H1 (cell line): ENCODE data around the gene PHRF1. TPM values are rescaled to one million over a fixed set of nuclear protein-coding genes. Genes with fewer than 3 reads are reported as not detected.

Source experiments
- CTCF ChIA-PET: fragments of 300-600 bp; sonication (Branson Sonifier 250); formaldehyde crosslinking; loops from one replicate; lab custom pipeline; 2021; ENCODE audit not compliant: partially characterized antibody; lab: Charles Lee
- POLR2A ChIA-PET: fragments of 300-600 bp; sonication (Branson Sonifier 250); formaldehyde crosslinking; loops from one replicate; lab custom pipeline; 2021; ENCODE audit warnings: inconsistent platforms; ENCODE audit not compliant: partially characterized antibody; lab: Charles Lee
- DNase-seq, 2 experiments: peaks; one replicate each; pipeline versions ENCODE4 v3.0.0 to v3.0.0-alpha.2; 2010 to 2022; ENCODE audit warnings: low spot score in 2 of 2, low read depth in 1 of 2, mixed read lengths in 1 of 2
- FAIRE-seq: peaks from 2 replicates; lab custom pipeline; 2011; peaks lifted over from hg19 to GRCh38; lab: Jason Lieb, UNC
- H2AFZ ChIP-seq: 2 replicates; pipeline ENCODE4 v1.8.1; 2012; ENCODE audit warnings: low read length, inconsistent platforms
- H2AK5ac ChIP-seq: 2 replicates; pipeline ENCODE4 v1.6.1; 2013; ENCODE audit warnings: low read depth, low read length
- H2BK120ac ChIP-seq: replicated peaks from 2 replicates; pipeline ENCODE3; 2013; ENCODE audit warnings: low read depth, low read length, inconsistent platforms
- H2BK12ac ChIP-seq: 2 replicates; pipeline ENCODE4 v1.6.1; 2013; ENCODE audit warnings: low read depth, low read length
- H2BK15ac ChIP-seq: 2 replicates; pipeline ENCODE4 v1.6.1; 2013; ENCODE audit warnings: low read length
- H2BK20ac ChIP-seq: 2 replicates; pipeline ENCODE4 v1.6.1; 2013; ENCODE audit warnings: low read length
- H2BK5ac ChIP-seq: 2 replicates; pipeline ENCODE4 v1.6.1; 2013; ENCODE audit warnings: low read depth, low read length
- H3K14ac ChIP-seq: 2 replicates; pipeline ENCODE4 v1.6.1; 2013; ENCODE audit warnings: inconsistent platforms; ENCODE audit not compliant: insufficient read length
- H3K18ac ChIP-seq: 2 replicates; pipeline ENCODE4 v1.6.1; 2013; ENCODE audit warnings: low read length; ENCODE audit errors: extremely low read depth
- H3K23ac ChIP-seq: 2 replicates; pipeline ENCODE4 v1.6.1; 2013; ENCODE audit warnings: inconsistent platforms; ENCODE audit not compliant: insufficient read length
- H3K23me2 ChIP-seq: 2 replicates; pipeline ENCODE4 v1.6.1; 2013; ENCODE audit warnings: low read depth, low read length
- H3K27ac ChIP-seq: 2 replicates; pipeline ENCODE4 v1.6.1; 2011; ENCODE audit warnings: low read depth, low read length, inconsistent platforms
- H3K27me3 ChIP-seq, 4 experiments: replicated peaks in 1 of 4; 1 replicate in 1 of 4; 2 replicates in 3 of 4; pipeline versions ENCODE4 v1.6.1 to v1.8.1; 2011 to 2013; ENCODE audit warnings: low read length in 3 of 4, mild to moderate bottlenecking in 3 of 4, inconsistent platforms in 2 of 4, mixed read lengths in 2 of 4, moderate library complexity in 1 of 4; ENCODE audit not compliant: control insufficient read depth in 3 of 4, insufficient read depth in 3 of 4; ENCODE audit errors: extremely low read depth in 1 of 4
- H3K36me3 ChIP-seq, 4 experiments: 2 replicates each; pipeline versions ENCODE4 v1.6.1 to v1.8.1; 2011 to 2013; ENCODE audit warnings: mild to moderate bottlenecking in 4 of 4, low read length in 3 of 4, moderate library complexity in 2 of 4, control low read depth in 1 of 4, inconsistent platforms in 1 of 4; ENCODE audit not compliant: insufficient read depth in 4 of 4, control insufficient read depth in 2 of 4
- H3K4ac ChIP-seq: replicated peaks from 2 replicates; pipeline ENCODE3; 2013; ENCODE audit warnings: low read length, low read depth, mixed read lengths, inconsistent platforms; ENCODE audit not compliant: insufficient read length
- H3K4me1 ChIP-seq, 4 experiments: replicated peaks in 1 of 4; 1 replicate in 1 of 4; 2 replicates in 3 of 4; pipeline versions ENCODE4 v1.6.1 to v1.8.1; 2011 to 2013; ENCODE audit warnings: low read length in 3 of 4, inconsistent platforms in 2 of 4, mixed read lengths in 1 of 4; ENCODE audit not compliant: insufficient read depth in 4 of 4, control insufficient read depth in 3 of 4
- H3K4me2 ChIP-seq, 2 experiments: 2 replicates each; pipeline versions ENCODE4 v1.6.1 to v1.8.1; 2011 to 2013; ENCODE audit warnings: low read depth in 2 of 2, low read length in 2 of 2, control low read depth in 1 of 2, inconsistent platforms in 1 of 2, mild to moderate bottlenecking in 1 of 2; ENCODE audit not compliant: insufficient read depth in 1 of 2
- H3K4me3 ChIP-seq, 4 experiments: fragments of 200-600, 300-600 bp in 1 of 4; sonication (generic), shearing (Covaris generic), sonication (Bioruptor Twin) in 1 of 4; 2 replicates each; pipeline versions ENCODE4 v1.5.1 to v1.8.1; 2011 to 2016; ENCODE audit warnings: low read length in 4 of 4, low read depth in 3 of 4, control low read depth in 2 of 4, inconsistent platforms in 2 of 4, mild to moderate bottlenecking in 2 of 4, mixed read lengths in 1 of 4, moderate library complexity in 1 of 4; ENCODE audit not compliant: insufficient read depth in 2 of 4; ENCODE audit errors: extremely low read depth in 1 of 4
- H3K56ac ChIP-seq: replicated peaks from 2 replicates; pipeline ENCODE3; 2013; ENCODE audit warnings: low read depth, mild to moderate bottlenecking, mixed read lengths, low read length, inconsistent platforms; ENCODE audit not compliant: insufficient read length
- H3K79me1 ChIP-seq: 2 replicates; pipeline ENCODE4 v1.6.1; 2013; ENCODE audit warnings: low read depth, low read length, control low read depth
- H3K79me2 ChIP-seq, 2 experiments: 2 replicates each; pipeline versions ENCODE4 v1.6.1 to v1.8.1; 2012 to 2013; ENCODE audit warnings: low read length in 2 of 2, mild to moderate bottlenecking in 2 of 2, inconsistent platforms in 1 of 2; ENCODE audit not compliant: insufficient read depth in 2 of 2, control insufficient read depth in 1 of 2
- H3K9ac ChIP-seq, 4 experiments: replicated peaks in 1 of 4; 1 replicate in 1 of 4; 2 replicates in 3 of 4; pipeline versions ENCODE4 v1.6.1 to v1.8.1; 2011 to 2013; ENCODE audit warnings: low read depth in 3 of 4, low read length in 3 of 4, control low read depth in 2 of 4, mild to moderate bottlenecking in 2 of 4, moderate library complexity in 2 of 4, inconsistent platforms in 1 of 4; ENCODE audit errors: extremely low read depth in 1 of 4
- H3K9me3 ChIP-seq, 2 experiments: 2 replicates each; pipeline versions ENCODE4 v1.6.1 to v1.8.1; 2012 to 2013; ENCODE audit warnings: mild to moderate bottlenecking in 2 of 2, moderate library complexity in 2 of 2, control low read depth in 1 of 2, inconsistent platforms in 1 of 2, low read depth in 1 of 2, low read length in 1 of 2, mixed read lengths in 1 of 2; ENCODE audit not compliant: insufficient read depth in 2 of 2
- H4K20me1 ChIP-seq, 2 experiments: replicated peaks in 1 of 2; 2 replicates each; pipeline versions ENCODE3 to v1.8.1; 2011 to 2013; ENCODE audit warnings: inconsistent platforms in 2 of 2, low read length in 2 of 2, mild to moderate bottlenecking in 1 of 2; ENCODE audit not compliant: insufficient read depth in 2 of 2, control insufficient read depth in 1 of 2
- H4K5ac ChIP-seq: 2 replicates; pipeline ENCODE4 v1.6.1; 2013; ENCODE audit warnings: low read length, low read depth, mixed read lengths, inconsistent platforms; ENCODE audit not compliant: insufficient read length
- H4K8ac ChIP-seq: 2 replicates; pipeline ENCODE4 v1.8.0; 2013; ENCODE audit warnings: mild to moderate bottlenecking, moderate library complexity, low read length, inconsistent platforms; ENCODE audit not compliant: insufficient read depth; ENCODE audit errors: extremely low read depth
- H4K91ac ChIP-seq: replicated peaks from 2 replicates; pipeline ENCODE3; 2013; ENCODE audit warnings: low read length, mixed read lengths, inconsistent platforms; ENCODE audit not compliant: insufficient read length
- ZNF274 ChIP-seq: IDR thresholded peaks from 2 replicates; pipeline ENCODE4 v1.7.0; 2012; ENCODE audit warnings: low read length, borderline replicate concordance; ENCODE audit errors: extremely low read depth
- WGBS, 2 experiments: shearing (Covaris generic) in 1 of 2; methylation state at CpG; one replicate each; pipeline versions ENCODE4 v1.1.6 to v1.1.7; 2013 to 2015; ENCODE audit warnings: low lambda C conversion rate in 2 of 2, mixed read lengths in 2 of 2, inconsistent platforms in 1 of 2, low coverage in 1 of 2, missing lambda C conversion rate in 1 of 2; ENCODE audit not compliant: insufficient replicate concordance in 2 of 2, insufficient coverage in 1 of 2, insufficient read length in 1 of 2; ENCODE audit errors: extremely low coverage in 1 of 2, missing lambda C conversion rate in 1 of 2; 5-methylcytosine and 5-hydroxymethylcytosine counted together
- polyA plus RNA-seq, 7 experiments: library from polyadenylated mRNA; depleted of rRNA in 3 of 7; stranded (reverse) in 5 of 7; unstranded in 2 of 7; fragments of >200 nt in 5 of 7; fragments of 200-250 nt in 2 of 7; gene quantifications; 1 replicate in 5 of 7; 2 replicates in 1 of 7; 4 replicates in 1 of 7; pipeline versions ENCODE4 v1.2.1 to v1.2.3, GENCODE V29; 2011 to 2013; ENCODE audit warnings: missing spikeins in 2 of 7, mixed read lengths in 2 of 7
- total RNA-seq: library from RNA; stranded (reverse); fragmentation: NEBNext Ultra II Directional; extraction: Animal tissue kit (Norgen Biotek cat#: 25700); gene quantifications from 2 replicates; pipeline ENCODE4 v1.2.1, GENCODE V29; 2021

PHRF1 gene
- total and polyA plus RNA-seq, 2 of the 8 experiments (the other 6 are each of a cell fraction or from before 2014, with no cell fraction given) = 13.4 to 37.3 TPM

DNA sequence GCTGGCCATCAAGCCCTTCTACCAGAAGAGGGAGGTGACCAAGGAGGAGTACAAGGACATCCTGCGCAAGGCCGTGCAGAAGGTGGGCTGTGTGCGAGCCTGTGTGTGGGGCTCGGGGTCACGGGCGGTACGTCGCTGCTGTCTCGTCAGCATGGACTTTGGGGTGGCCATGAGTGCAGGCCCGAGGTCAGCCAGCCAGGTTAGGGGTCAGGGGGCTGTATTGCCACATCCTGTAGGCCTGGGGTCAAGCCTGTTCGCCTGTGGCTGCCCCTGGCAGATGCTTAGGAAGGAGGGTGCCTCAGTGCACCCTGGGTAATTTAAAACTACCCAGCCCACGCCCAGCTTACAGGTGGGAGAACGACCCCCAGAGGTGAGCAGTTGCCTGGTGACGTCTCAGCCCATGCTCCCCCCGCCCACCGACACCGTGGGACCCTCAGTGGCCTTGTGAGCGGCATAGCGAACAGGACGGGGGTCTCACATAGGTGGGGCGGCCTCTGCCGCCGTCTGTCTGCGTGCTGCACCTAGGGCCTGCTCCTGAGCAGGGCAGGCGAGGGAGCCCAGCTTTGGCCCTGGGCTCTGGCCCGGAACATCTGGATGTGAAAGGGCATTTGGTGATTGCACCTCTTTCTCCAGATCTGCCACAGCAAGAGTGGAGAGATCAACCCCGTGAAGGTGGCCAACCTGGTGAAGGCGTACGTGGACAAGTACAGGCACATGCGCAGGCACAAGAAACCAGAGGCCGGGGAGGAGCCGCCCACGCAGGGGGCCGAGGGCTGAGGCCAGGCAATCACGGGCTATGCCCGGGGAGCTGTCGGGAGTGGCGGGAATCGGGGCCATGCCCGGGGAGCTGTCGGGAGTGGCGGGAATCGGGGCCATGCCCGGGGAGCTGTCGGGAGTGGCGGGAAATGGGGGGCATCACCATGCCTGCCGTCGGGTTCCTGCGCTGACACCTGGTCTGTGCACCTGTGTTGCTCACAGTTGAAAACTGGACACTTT lies 35.0 kb downstream of the PHRF1 start:
- H4K5ac ChIP-seq = no peak overlapping the region
- H3K56ac ChIP-seq = no peak overlapping the region
- H3K4me3 ChIP-seq = no peak overlapping the region
- no peak overlapping the region for H3K14ac ChIP-seq
- no peak overlapping the region for H2AFZ ChIP-seq
- no peak for DNase-seq
- no peaks in the 10 kb centered on the region for H3K27me3 ChIP-seq
- H3K18ac ChIP-seq = no peak overlapping the region
- H3K4me2 ChIP-seq = no peak overlapping the region
- peaks cover 10% of the 10 kb centered on the region for H3K79me1 ChIP-seq
- no peak overlapping the region for H3K23ac ChIP-seq
- peaks cover 23 to 61% (median 51%) of the 10 kb centered on the region in 4 experiments for H3K36me3 ChIP-seq
- no peak overlapping the region for H2BK12ac ChIP-seq
- H3K23me2 ChIP-seq = peaks cover 3% of the 10 kb centered on the region; the same call in 1 of the 2 replicates
- no peak overlapping the region; the same call in 1 of the 2 replicates for H4K8ac ChIP-seq
- no peak overlapping the region for H3K27ac ChIP-seq
- H2BK20ac ChIP-seq = no peak overlapping the region
- H4K20me1 ChIP-seq = peaks cover 25 to 31% of the 10 kb centered on the region in 2 experiments
- no peak overlapping the region for H2BK5ac ChIP-seq
- H2AK5ac ChIP-seq = no peak overlapping the region
- WGBS, 2 experiments = 94% methylated on average over 41 of the region's 49 CpGs; no CpG with 5 or more reads in 1 of the 2 experiments
- POLR2A ChIA-PET = interaction anchor here (1.1 to 1.5 kb wide), 8 partner anchors 10 to 146 kb away, joined by 3 to 6 read pairs (median 3); partner anchors contain the start of genes LMNTD2 and RASSF7
- H3K79me2 ChIP-seq = no peaks in the 10 kb centered on the region
- H3K4ac ChIP-seq = no peak overlapping the region
- no peak for FAIRE-seq
- no peak overlapping the region for H4K91ac ChIP-seq
- CTCF ChIA-PET = interaction anchor here (0.8 to 2.4 kb wide), 13 partner anchors 8 to 115 kb away, joined by 3 to 9 read pairs (median 4); no protein-coding TSS in a partner anchor
- H2BK120ac ChIP-seq = no peak overlapping the region
- no peaks in the 10 kb centered on the region for H3K9me3 ChIP-seq
- H3K4me1 ChIP-seq = peaks cover 0 to 13% (median 3%) of the 10 kb centered on the region in 4 experiments; a peak in 5 of 7 replicates
- no peak overlapping the region for H2BK15ac ChIP-seq
- no peak overlapping the region for H3K9ac ChIP-seq
- TF ChIP-seq ZNF274 = no peak
